ENCODE results near the gene PRKD1. TPM values are rescaled to one million over a fixed set of nuclear protein-coding genes. Genes with fewer than 3 reads are reported as not detected.
A peak's percentile ranks its signal among the peaks of the same experiment; 100 is the strongest.

Gene PRKD1
- polyA plus RNA-seq (ENCODE audit: insufficient read length in 10 of 10) = 10 to 100 TPM; 20.1 to 29.8 (median 21.5) TPM
- long read RNA-seq, donor 1, partial matches to known transcripts = 0 of 1 reads
- long read RNA-seq, donor 1, other reads (novel, unspliced or antisense) = 0 of 1 reads
- long read RNA-seq, donor 2 = 0 reads
- long read RNA-seq, donor 3 = 0 reads
- long read RNA-seq, donor 4 = 0 reads
- long read RNA-seq, donor 5, partial matches to known transcripts = 5 of 5 reads
- long read RNA-seq, donor 5, other reads (novel, unspliced or antisense) = 0 of 5 reads
- long read RNA-seq, donor 6, partial matches to known transcripts = 0 of 1 reads
- long read RNA-seq, donor 6, other reads (novel, unspliced or antisense) = 0 of 1 reads
- long read RNA-seq, donor 7, partial matches to known transcripts = 11 of 11 reads
- long read RNA-seq, donor 7, other reads (novel, unspliced or antisense) = 0 of 11 reads
- long read RNA-seq, donor 8, partial matches to known transcripts = 0 of 1 reads
- long read RNA-seq, donor 8, other reads (novel, unspliced or antisense) = 0 of 1 reads
- long read RNA-seq, donor 9 = 0 reads

- DNase-seq = peak; percentile 71 to 89 (median 76)
Observed at GRCh38 chr14:29927376-29928116, at the start of gene PRKD1. Gene PRKD1, minus strand, starts transcription at chr14:29927847.

- DNase-seq = no peak
Observed at GRCh38 chr14:29971101-29971500, 43.5 kb upstream of the PRKD1 start.

GRCh38 chr14:29955087-29955486 is 27.4 kb upstream of the PRKD1 start:
- DNase-seq = no peak

GRCh38 chr14:29953501-29953900 is 25.9 kb upstream of the PRKD1 start:
- no peak for DNase-seq

DNA sequence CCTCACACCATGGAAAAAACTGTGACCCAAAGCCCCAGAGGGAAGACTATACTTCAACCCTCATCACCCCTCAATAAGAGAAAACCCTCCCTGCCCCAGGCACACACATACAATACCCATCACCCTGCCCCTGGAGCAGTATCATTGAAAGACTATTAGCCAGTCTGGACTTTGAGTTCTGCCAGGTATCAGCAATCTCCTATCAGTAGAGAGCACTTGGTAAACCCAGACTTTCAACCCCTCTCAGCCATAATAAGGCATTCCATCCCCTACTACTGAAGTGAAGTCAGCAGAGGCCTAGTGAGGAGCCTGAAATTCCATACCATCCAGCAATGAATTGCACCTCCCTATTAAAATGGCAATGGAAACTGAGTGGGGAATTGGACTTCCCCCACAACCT is 16.4 kb upstream of the PRKD1 start:
- DNase-seq = no peak

- DNase-seq = no peak
Observed at GRCh38 chr14:29941401-29941800, 13.8 kb upstream of the PRKD1 start.

- DNase-seq = no peak
Observed at GRCh38 chr14:29940482-29940881, 12.8 kb upstream of the PRKD1 start.

DNA sequence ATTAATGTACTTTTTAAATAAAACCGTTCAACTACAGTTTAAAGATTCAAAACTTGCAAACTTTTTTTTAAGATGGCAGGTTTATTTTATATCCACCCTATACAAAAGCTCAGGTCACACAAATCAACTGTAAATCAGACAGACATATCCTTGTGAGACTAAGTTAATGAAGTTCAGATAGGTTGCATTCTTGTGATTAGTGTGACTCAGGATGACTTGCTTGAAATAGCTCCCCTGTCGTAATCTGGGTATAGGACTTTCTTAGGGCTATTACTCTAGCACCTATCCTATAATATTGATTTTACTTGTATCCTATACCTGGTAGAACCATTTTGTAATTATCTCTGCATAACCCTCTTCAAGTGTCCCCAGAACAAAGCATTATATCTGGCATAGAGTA is 9.5 kb upstream of the PRKD1 start:
- DNase-seq = no peak

- no peak for DNase-seq
Observed at GRCh38 chr14:29930283-29930682, 2.6 kb upstream of the PRKD1 start.

DNA sequence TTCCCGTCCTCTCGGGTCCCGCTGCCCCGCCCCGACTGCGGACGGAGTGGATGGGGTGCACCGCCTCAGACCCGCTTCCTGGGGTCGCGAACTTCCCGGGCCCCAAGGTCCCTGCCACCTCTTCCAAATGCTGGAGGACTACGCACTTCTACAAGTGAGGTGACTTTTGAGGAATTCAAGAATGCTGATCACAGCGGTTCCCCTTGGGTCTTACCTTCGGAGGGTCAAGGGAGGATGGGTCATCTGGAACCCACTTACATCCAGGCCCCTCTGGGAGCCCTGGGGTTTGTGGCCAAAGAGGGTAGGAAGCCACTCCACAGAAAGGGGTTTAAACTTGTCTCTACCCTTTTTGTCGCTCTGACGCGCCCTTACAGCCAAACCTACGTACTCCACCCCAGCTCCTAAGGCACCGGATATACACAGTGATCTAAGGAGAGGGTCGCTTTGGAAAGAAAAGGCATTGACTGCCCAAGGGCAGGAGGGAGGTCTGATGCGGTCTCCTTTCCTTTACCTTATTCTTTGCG is 532 bp upstream of the PRKD1 start:
- peak in 1 of 3 donors; percentile 24 for DNase-seq

- peak; percentile 37 to 84 (median 59) for DNase-seq
Observed at GRCh38 chr14:29926701-29927375, 809 bp downstream of the PRKD1 start.

DNA sequence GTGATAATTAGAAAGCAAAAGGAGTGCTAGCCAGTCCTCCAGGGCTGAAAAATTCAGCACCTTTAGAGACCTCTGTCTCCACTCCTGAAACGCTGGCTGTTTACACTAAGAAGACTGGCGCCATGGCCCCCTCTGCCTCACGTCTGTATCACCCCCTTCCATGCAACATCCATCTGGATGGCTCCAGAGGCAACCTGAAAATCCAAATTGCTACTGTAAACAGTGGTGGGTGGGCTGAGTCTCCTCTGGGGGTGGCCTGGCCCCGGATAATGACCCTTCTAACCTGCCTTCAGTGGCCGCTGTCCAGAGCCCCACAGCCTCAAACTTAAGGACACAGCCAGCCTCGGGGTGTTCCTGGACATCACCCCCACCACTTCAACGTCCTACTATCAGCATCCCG is 1.4 kb downstream of the PRKD1 start:
- DNase-seq = no peak

DNA sequence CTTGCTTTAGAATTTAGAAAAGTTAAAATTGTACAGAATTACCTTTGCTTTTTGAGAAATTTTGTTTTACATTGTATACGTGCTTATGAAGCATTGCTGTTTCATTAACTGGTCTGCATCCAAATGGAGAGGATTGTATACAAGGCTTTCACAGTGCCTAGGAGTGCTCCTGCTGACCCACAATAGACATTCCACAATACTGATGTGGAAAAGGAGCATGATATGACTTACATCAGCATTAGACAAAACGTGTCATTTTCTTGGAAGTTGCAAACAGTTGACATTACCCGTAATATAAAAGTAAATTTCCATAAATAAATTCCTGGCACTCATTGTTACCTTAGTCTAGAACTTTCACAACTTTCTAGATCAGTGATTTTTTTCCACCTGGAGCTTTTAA is 1.9 kb downstream of the PRKD1 start:
- DNase-seq = no peak

DNA sequence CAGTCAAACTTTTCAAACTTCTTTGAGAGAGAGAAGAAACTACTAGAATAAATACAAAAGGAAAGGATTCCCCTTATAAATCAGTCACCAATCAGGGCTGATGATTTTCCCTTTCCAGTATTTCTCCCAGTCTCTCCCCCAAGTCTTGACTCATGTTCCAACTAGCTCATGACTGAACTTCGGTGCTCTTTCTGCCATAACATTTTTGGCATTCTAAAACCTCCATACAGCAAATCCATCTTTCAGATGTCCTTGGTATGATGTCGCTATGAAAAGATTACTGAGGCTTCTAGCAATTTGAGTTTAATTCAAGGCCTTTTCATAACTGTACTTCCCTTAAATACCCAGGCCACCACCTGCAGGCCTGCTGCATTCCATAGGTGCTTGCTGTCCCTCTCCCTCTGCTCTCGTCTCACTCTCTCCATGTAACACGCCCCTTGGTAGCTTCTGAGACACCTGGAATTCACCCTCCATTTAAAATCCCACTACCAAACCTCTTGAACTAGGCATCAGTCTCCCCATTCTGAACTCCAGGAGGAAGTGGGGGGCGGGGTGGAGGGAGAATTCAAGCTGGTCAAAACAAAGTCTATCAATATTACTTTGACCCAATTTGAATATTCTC is 2.4 kb downstream of the PRKD1 start:
- peak in 1 of 3 donors; percentile 72 for DNase-seq

- no peak for DNase-seq
Observed at GRCh38 chr14:29919845-29920244, 7.8 kb downstream of the PRKD1 start.

DNA sequence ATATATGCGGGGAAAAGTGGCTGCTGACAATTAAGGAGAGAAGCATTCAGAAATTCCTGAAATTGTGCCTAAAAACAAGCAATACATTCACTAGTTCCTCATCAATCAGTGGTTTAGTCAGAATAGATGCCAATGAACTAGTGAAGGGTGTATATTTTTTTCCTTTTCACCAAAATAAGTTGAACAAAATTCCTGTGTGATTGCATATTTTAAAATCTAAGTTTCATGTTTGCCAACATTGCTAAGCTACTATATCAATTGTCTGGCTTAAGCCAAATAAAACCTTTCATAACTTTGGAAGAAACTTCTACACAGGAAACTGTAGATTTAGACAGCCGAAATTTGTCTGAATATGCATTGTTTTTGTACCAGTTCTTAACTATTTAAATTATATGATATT is 8.7 kb downstream of the PRKD1 start:
- peak in 1 of 3 donors; percentile 25 for DNase-seq

DNA sequence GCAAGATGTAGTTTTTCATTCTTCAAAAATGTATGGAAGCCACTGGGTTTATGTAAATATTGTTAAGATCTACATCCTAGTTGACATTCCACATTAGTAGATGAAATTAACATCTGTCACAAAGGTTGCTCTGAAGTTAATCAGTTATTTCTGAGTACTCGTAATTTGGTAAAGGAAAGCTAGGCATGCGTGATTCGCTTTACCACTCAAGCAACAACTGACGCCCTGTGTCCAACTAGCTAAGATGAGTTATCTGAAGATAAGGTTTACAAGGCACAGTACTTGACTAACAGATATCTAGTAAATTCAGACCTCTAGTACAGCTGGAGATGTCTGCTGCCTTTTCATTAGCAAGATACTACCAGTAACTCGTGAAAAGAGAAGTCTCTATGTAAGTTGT is 14.1 kb downstream of the PRKD1 start:
- no peak for DNase-seq

DNA sequence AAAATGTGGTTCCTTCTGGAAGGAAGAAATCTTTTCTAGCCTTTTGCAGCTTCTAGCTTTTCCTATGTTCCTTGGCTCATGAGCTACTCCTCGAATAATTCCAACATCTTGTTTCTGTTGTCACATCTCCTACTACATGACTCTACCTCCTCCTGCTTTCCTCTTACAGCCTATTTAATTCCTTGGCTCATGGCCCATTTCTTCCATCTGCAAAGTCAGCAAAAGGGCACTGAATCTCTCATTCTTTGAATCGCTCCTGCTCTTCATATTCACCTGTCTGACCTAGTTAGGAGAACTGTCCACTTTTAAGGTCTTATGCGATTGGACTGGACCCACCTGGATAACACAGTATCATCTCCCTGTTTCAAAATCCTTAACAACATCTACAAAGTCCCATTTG is 15.8 kb downstream of the PRKD1 start:
- DNase-seq = no peak

DNA sequence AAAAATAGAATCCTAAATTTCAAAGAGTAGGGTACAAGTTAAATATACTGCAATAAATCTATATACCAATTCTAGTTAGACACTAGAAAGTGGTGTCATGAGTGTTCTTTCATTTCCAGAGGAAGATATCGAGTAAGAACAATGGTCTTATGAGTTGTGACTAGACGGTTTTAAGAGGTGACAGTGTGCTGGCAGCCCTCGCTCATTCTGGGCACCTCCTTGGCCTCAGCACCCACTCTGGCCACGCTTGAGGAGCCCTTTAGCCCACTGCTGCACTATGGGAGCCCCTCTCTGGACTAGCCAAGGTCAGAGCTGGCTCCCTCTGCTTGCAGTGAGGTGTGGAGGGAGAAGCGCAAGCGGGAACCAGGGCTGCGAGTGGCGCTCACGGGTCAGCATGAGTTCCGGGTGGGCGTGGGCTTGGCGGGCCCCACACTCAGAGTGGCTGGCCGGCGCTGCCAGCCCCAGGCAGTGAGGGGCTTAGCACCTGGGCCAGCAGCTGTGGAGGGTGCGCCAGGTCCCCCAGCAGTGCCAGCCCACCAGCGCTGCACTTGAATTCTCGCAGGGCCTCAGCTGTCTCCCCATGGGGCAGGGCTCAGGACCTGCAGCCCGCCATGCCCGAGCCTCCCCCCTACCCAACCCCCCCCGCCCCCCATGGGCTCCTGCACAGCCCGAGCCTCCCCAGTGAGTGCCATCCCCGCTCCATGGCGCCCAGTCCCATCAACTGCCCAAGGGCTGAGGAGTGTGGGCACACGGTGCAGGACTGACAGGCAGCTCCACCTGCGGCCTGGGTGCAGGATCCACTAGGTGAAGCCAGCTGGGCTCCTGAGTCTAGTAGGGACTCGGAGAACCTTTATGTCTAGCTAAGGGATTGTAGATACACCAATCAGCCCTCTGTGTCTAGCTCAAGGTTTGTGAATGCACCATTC is 18.7 kb downstream of the PRKD1 start:
- DNase-seq = no peak

DNA sequence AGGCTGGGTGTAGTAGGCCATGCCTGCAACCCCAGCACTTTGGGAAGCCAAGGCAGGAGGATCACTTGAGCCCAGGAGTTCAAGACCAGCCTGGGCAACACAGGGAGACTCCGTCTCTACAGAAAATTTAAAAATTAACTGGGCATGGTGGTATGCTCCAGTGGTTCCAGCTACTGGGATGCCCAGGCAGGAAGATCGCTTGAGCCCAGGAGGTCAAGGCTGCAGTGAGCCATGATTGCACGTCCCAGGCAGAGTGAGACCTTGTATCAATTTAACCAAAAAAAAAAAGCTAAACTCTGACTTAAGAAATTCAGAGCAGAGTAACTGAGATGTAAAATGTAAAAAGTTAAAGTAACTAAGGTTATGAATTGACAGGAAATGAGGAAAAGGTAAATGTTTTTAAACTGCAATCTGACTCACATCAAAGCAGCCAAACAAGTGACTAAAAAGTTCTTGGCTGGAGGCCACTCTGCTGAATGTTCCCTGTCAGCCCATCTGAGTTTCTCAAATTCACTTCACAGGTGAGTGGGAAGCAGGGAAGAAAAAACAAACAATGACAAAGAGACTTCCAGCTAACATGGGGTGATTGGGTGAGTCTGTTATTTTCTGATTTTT is 21.3 kb downstream of the PRKD1 start:
- no peak for DNase-seq

All from muscle of back (tissue), 13 donors.